HEK293T (cell line): ENCODE data around the gene QSOX1.

Experiments
- ARNT ChIP-seq: fragments of 450-650 bp; IDR thresholded peaks from 2 replicates; pipeline ENCODE4 v1.6.1; 2017; ENCODE audit warnings: mild to moderate bottlenecking
- ELF4 ChIP-seq: fragments of 450-650 bp; IDR thresholded peaks from 2 replicates; pipeline ENCODE4 v1.6.1; 2017; ENCODE audit warnings: antibody characterized with exemption
- FOXA1 ChIP-seq: fragments of 450-650 bp; IDR thresholded peaks from 2 replicates; pipeline ENCODE4 v1.6.1; 2016; ENCODE audit warnings: mild to moderate bottlenecking
- FOXM1 ChIP-seq: fragments of 450-650 bp; IDR thresholded peaks from 2 replicates; pipeline ENCODE4 v1.6.1; 2017; ENCODE audit warnings: mild to moderate bottlenecking, borderline replicate concordance
- HDGF ChIP-seq: fragments of 450-650 bp; IDR thresholded peaks from 2 replicates; pipeline ENCODE4 v1.6.1; 2017; ENCODE audit warnings: antibody characterized with exemption, borderline replicate concordance
- L3MBTL2 ChIP-seq: fragments of 450-650 bp; conservative IDR thresholded peaks from 2 replicates; pipeline ENCODE4 v1.6.1; 2016; ENCODE audit warnings: mild to moderate bottlenecking
- NFRKB ChIP-seq: fragments of 450-650 bp; IDR thresholded peaks from 2 replicates; pipeline ENCODE4 v1.6.1; 2016; ENCODE audit warnings: mild to moderate bottlenecking, moderate library complexity
- SP1 ChIP-seq: fragments of 450-650 bp; IDR thresholded peaks from 2 replicates; pipeline ENCODE4 v1.6.1; 2017
- SUZ12 ChIP-seq: fragments of 450-650 bp; IDR thresholded peaks from 2 replicates; pipeline ENCODE4 v1.6.1; 2016; ENCODE audit warnings: mild to moderate bottlenecking
- TARDBP ChIP-seq: fragments of 450-650 bp; IDR thresholded peaks from 2 replicates; pipeline ENCODE4 v1.6.1; 2016
- TF ChIP-seq, protein P1 (sequence below): fragments of 450-650 bp; IDR thresholded peaks from 2 replicates; pipeline ENCODE4 v1.6.1; 2016

- TF ChIP-seq SP1 (no peak), ELF4 (no peak), FOXM1 (no peak), HDGF (no peak), SUZ12 (no peak), L3MBTL2 (no peak), TARDBP (no peak), NFRKB (no peak), ARNT (no peak), FOXA1 (no peak)
- TF ChIP-seq, protein P1, sequence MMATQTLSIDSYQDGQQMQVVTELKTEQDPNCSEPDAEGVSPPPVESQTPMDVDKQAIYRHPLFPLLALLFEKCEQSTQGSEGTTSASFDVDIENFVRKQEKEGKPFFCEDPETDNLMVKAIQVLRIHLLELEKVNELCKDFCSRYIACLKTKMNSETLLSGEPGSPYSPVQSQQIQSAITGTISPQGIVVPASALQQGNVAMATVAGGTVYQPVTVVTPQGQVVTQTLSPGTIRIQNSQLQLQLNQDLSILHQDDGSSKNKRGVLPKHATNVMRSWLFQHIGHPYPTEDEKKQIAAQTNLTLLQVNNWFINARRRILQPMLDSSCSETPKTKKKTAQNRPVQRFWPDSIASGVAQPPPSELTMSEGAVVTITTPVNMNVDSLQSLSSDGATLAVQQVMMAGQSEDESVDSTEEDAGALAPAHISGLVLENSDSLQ = no peak
These were observed 77.9 kb downstream of the QSOX1 start for GRCh38 chr1:180232521-180233043.
